OCI-M2 (cell line): Measurements from ENCODE around the gene GRAMD1B.
"Not testable (repeated sequence)": the region's sequence is repeated elsewhere in the genome, so short reads cannot be mapped to it uniquely, and the experiment has no call there.

Source experiments
- DNase-seq: peaks from one replicate; lab custom pipeline; 2025; ENCODE audit not compliant: unreplicated experiment; lab: John Stamatoyannopoulos, UW

The GRAMD1B gene

GRCh38 chr11:123507043-123507442 is 77.0 kb downstream of the GRAMD1B start:
- no peak for DNase-seq

- no peak for DNase-seq
Observed at GRCh38 chr11:123509737-123510578, 79.9 kb downstream of the GRAMD1B start.

GRCh38 chr11:123510579-123510905 is 80.5 kb downstream of the GRAMD1B start:
- DNase-seq = no peak

GRCh38 chr11:123511037-123511870 is 81.2 kb downstream of the GRAMD1B start:
- DNase-seq = no peak

- not testable (repeated sequence) for DNase-seq
Observed at GRCh38 chr11:123513309-123513708, 83.2 kb downstream of the GRAMD1B start.

GRCh38 chr11:123516238-123516637 is 86.2 kb downstream of the GRAMD1B start:
- no peak for DNase-seq

GRCh38 chr11:123517559-123518364 is 87.7 kb downstream of the GRAMD1B start:
- DNase-seq = no peak

- DNase-seq = no peak
Observed at GRCh38 chr11:123518496-123519054, 88.5 kb downstream of the GRAMD1B start.

GRCh38 chr11:123519055-123519796 is 89.2 kb downstream of the GRAMD1B start:
- DNase-seq = no peak

- no peak for DNase-seq
Observed at GRCh38 chr11:123519797-123520193, 89.7 kb downstream of the GRAMD1B start.

GRCh38 chr11:123520476-123520875 is 90.4 kb downstream of the GRAMD1B start:
- DNase-seq = not testable (repeated sequence)

- DNase-seq = no peak
Observed at GRCh38 chr11:123521001-123521400, 90.9 kb downstream of the GRAMD1B start.

GRCh38 chr11:123521930-123522329 is 91.9 kb downstream of the GRAMD1B start:
- no peak for DNase-seq

- no peak for DNase-seq
Observed at GRCh38 chr11:123523539-123523938, 93.5 kb downstream of the GRAMD1B start.

- no peak for DNase-seq
Observed at GRCh38 chr11:123525097-123525496, 95.0 kb downstream of the GRAMD1B start.

GRCh38 chr11:123525511-123525918 is 95.4 kb downstream of the GRAMD1B start:
- no peak for DNase-seq

- no peak for DNase-seq
Observed at GRCh38 chr11:123526027-123526805, 96.1 kb downstream of the GRAMD1B start.

GRCh38 chr11:123526918-123527317 is 96.8 kb downstream of the GRAMD1B start:
- no peak for DNase-seq

GRCh38 chr11:123527526-123527925 is 97.5 kb downstream of the GRAMD1B start:
- no peak for DNase-seq

- no peak for DNase-seq
Observed at GRCh38 chr11:123527947-123528346, 97.9 kb downstream of the GRAMD1B start.
